Neuronal stem cell (in vitro differentiated cells): ENCODE results near the gene ZFHX3.

Source experiments
- DNase-seq: peaks from one replicate; pipeline ENCODE4 v3.0.0-alpha.2; 2013; ENCODE audit warnings: low spot score
- H2AFZ ChIP-seq: one replicate; pipeline ENCODE4 v1.6.1; 2013; ENCODE audit warnings: mild to moderate bottlenecking, low read length, inconsistent platforms
- H2AK5ac ChIP-seq: 2 replicates; pipeline ENCODE4 v1.6.1; 2013; ENCODE audit warnings: low read depth, mild to moderate bottlenecking, inconsistent platforms, low read length, moderate library complexity, mixed read lengths
- H2BK120ac ChIP-seq: 2 replicates; pipeline ENCODE4 v1.6.1; 2013; ENCODE audit warnings: low read depth, mild to moderate bottlenecking, inconsistent platforms, low read length, moderate library complexity, mixed read lengths
- H2BK12ac ChIP-seq: one replicate; pipeline ENCODE4 v1.6.1; 2013; ENCODE audit warnings: low read length, inconsistent platforms
- H2BK15ac ChIP-seq: 2 replicates; pipeline ENCODE4 v1.6.1; 2013; ENCODE audit warnings: mild to moderate bottlenecking, low read length, inconsistent platforms, mixed read lengths
- H2BK5ac ChIP-seq: one replicate; pipeline ENCODE4 v1.6.1; 2013; ENCODE audit warnings: inconsistent platforms, mild to moderate bottlenecking, low read length, moderate library complexity
- H3K14ac ChIP-seq: one replicate; pipeline ENCODE4 v1.6.1; 2013; ENCODE audit warnings: low read length, inconsistent platforms
- H3K18ac ChIP-seq: 2 replicates; pipeline ENCODE4 v1.6.1; 2013; ENCODE audit warnings: low read length, inconsistent platforms
- H3K23ac ChIP-seq: 2 replicates; pipeline ENCODE4 v1.6.1; 2013; ENCODE audit warnings: low read depth, mild to moderate bottlenecking, mixed read lengths, low read length, inconsistent platforms; ENCODE audit not compliant: poor library complexity
- H3K27ac ChIP-seq: replicated peaks from 3 replicates; pipeline ENCODE4 v1.5.1; 2013; ENCODE audit warnings: low read length, inconsistent platforms
- H3K27me3 ChIP-seq, 3 experiments: 2 replicates each; pipeline ENCODE4 v1.6.1; 2013; ENCODE audit warnings: low read length in 3 of 3, mild to moderate bottlenecking in 2 of 3, inconsistent platforms in 1 of 3, low read depth in 1 of 3, mixed read lengths in 1 of 3, moderate library complexity in 1 of 3; ENCODE audit not compliant: control insufficient read depth in 3 of 3, insufficient read depth in 3 of 3
- H3K36me3 ChIP-seq, 2 donors: replicated peaks in 1 of 2; 2 replicates each; pipeline ENCODE4 v1.6.1; 2013; ENCODE audit warnings: low read length in 2 of 2; ENCODE audit not compliant: control insufficient read depth in 2 of 2, insufficient read depth in 2 of 2
- H3K4ac ChIP-seq: 2 replicates; pipeline ENCODE4 v1.6.1; 2013; ENCODE audit warnings: inconsistent platforms, mild to moderate bottlenecking, low read length, moderate library complexity
- H3K4me1 ChIP-seq, 2 donors: 1 replicate in 1 of 2; 2 replicates in 1 of 2; pipeline ENCODE4 v1.6.1; 2013; ENCODE audit warnings: low read length in 2 of 2, low read depth in 1 of 2; ENCODE audit not compliant: control insufficient read depth in 2 of 2, insufficient read depth in 1 of 2
- H3K4me2 ChIP-seq: one replicate; pipeline ENCODE4 v1.6.1; 2013; ENCODE audit warnings: mild to moderate bottlenecking, low read length, inconsistent platforms; ENCODE audit not compliant: insufficient read depth, poor library complexity, severe bottlenecking
- H3K4me3 ChIP-seq, 2 donors: 2 replicates each; pipeline ENCODE4 v1.5.1; 2013; ENCODE audit warnings: low read length in 2 of 2, mild to moderate bottlenecking in 2 of 2, inconsistent platforms in 1 of 2, moderate library complexity in 1 of 2
- H3K79me1 ChIP-seq: one replicate; pipeline ENCODE4 v1.6.1; 2013; ENCODE audit warnings: low read depth, mild to moderate bottlenecking, inconsistent platforms, low read length, moderate library complexity
- H3K9ac ChIP-seq: one replicate; pipeline ENCODE4 v1.6.1; 2013; ENCODE audit warnings: mild to moderate bottlenecking, low read depth, low read length, inconsistent platforms; ENCODE audit not compliant: poor library complexity
- H3K9me3 ChIP-seq, 2 donors: replicated peaks in 1 of 2; 2 replicates each; pipeline versions ENCODE3 to v1.6.1; 2013; ENCODE audit warnings: low read length in 2 of 2, mild to moderate bottlenecking in 2 of 2, inconsistent platforms in 1 of 2, low read depth in 1 of 2, mixed read lengths in 1 of 2, moderate library complexity in 1 of 2; ENCODE audit not compliant: control insufficient read depth in 2 of 2, insufficient read depth in 1 of 2
- H4K8ac ChIP-seq: one replicate; pipeline ENCODE4 v1.6.1; 2013; ENCODE audit warnings: low read depth, mild to moderate bottlenecking, inconsistent platforms, low read length, moderate library complexity
- H4K91ac ChIP-seq: one replicate; pipeline ENCODE4 v1.6.1; 2013; ENCODE audit warnings: low read length, low read depth, mild to moderate bottlenecking, inconsistent platforms; ENCODE audit not compliant: poor library complexity
- WGBS, 2 donors: extraction: QIAGEN DNeasy Blood & Tissue Kit; methylation state at CpG; one replicate each; pipeline ENCODE4 v1.1.7; 2013; ENCODE audit warnings: missing lambda C conversion rate in 2 of 2, mixed read lengths in 1 of 2; ENCODE audit not compliant: insufficient read length in 2 of 2, insufficient replicate concordance in 1 of 2; ENCODE audit errors: extremely low coverage in 2 of 2; 5-methylcytosine and 5-hydroxymethylcytosine counted together

The ZFHX3 gene

GRCh38 chr16:72785171-72785570 lies 262.8 kb downstream of the ZFHX3 start:
- Histone ChIP-seq H3K4me1 (peaks cover 5 to 14% of the 10 kb centered on the region in 2 donors), H3K18ac (no peak overlapping the region), H4K8ac (no peak overlapping the region), H3K9me3 (peaks cover 0 to 6% of the 10 kb centered on the region in 2 donors), H2BK15ac (no peak overlapping the region), H3K79me1 (no peaks in the 10 kb centered on the region), H3K4ac (no peak overlapping the region), H3K4me3 (no peak overlapping the region), H3K23ac (no peak overlapping the region), H2BK12ac (no peak overlapping the region), H3K9ac (no peak overlapping the region), H2BK5ac (no peak overlapping the region), H2AFZ (no peak overlapping the region), H4K91ac (no peak overlapping the region), H3K27me3 (no peaks in the 10 kb centered on the region), H2BK120ac (no peak overlapping the region), H3K4me2 (no peak overlapping the region), H2AK5ac (no peak overlapping the region), H3K14ac (no peak overlapping the region), H3K27ac (no peak overlapping the region), H3K36me3 (peaks cover 2 to 83% of the 10 kb centered on the region in 2 donors)
- no peak for DNase-seq
- no CpG with 5 or more reads among the region's 2 CpGs for WGBS, 2 donors

- no CpG with 5 or more reads among the region's 4 CpGs for WGBS, 2 donors
- Histone ChIP-seq H3K36me3 (peaks cover 0 to 69% of the 10 kb centered on the region in 2 donors), H2BK120ac (no peak overlapping the region), H3K27ac (no peak overlapping the region), H3K14ac (no peak overlapping the region), H3K18ac (no peak overlapping the region), H4K8ac (no peak overlapping the region), H3K4ac (no peak overlapping the region), H3K9me3 (peaks cover 0 to 3% of the 10 kb centered on the region in 2 donors), H3K23ac (no peak overlapping the region), H3K4me3 (no peak overlapping the region), H3K79me1 (no peaks in the 10 kb centered on the region), H3K27me3 (no peaks in the 10 kb centered on the region), H2BK5ac (no peak overlapping the region), H3K4me2 (no peak overlapping the region), H2AFZ (no peak overlapping the region), H2AK5ac (no peak overlapping the region), H2BK12ac (no peak overlapping the region), H3K4me1 (peaks cover 5 to 12% of the 10 kb centered on the region in 2 donors), H4K91ac (no peak overlapping the region), H3K9ac (no peak overlapping the region), H2BK15ac (no peak overlapping the region)
- no peak for DNase-seq
Measured at GRCh38 chr16:72783716-72784318, 264.1 kb downstream of the ZFHX3 start.

GRCh38 chr16:72769876-72770275 lies 278.1 kb downstream of the ZFHX3 start:
- H2AFZ ChIP-seq = no peak overlapping the region
- H4K8ac ChIP-seq = no peak overlapping the region
- H2AK5ac ChIP-seq = no peak overlapping the region
- no peak overlapping the region for H2BK5ac ChIP-seq
- H2BK12ac ChIP-seq = no peak overlapping the region
- H3K79me1 ChIP-seq = no peaks in the 10 kb centered on the region
- H2BK15ac ChIP-seq = no peak overlapping the region
- no peak overlapping the region for H3K9ac ChIP-seq
- WGBS, 2 donors = no CpG with 5 or more reads among the region's 1 CpG
- H3K36me3 ChIP-seq = no peaks in the 10 kb centered on the region
- H3K4me2 ChIP-seq = no peak overlapping the region
- H3K4me1 ChIP-seq = peaks cover 2 to 4% of the 10 kb centered on the region in 2 donors
- H3K4me3 ChIP-seq = no peak overlapping the region
- no peak overlapping the region for H3K14ac ChIP-seq
- H3K27me3 ChIP-seq = no peaks in the 10 kb centered on the region
- H2BK120ac ChIP-seq = no peak overlapping the region
- no peak overlapping the region for H3K4ac ChIP-seq
- no peak overlapping the region for H4K91ac ChIP-seq
- no peak overlapping the region for H3K18ac ChIP-seq
- no peak for DNase-seq
- H3K23ac ChIP-seq = no peak overlapping the region
- no peak overlapping the region for H3K27ac ChIP-seq
- peaks cover 0 to 3% of the 10 kb centered on the region in 2 donors for H3K9me3 ChIP-seq

GRCh38 chr16:72768591-72768990 lies 279.3 kb downstream of the ZFHX3 start:
- no peak overlapping the region for H4K91ac ChIP-seq
- no peak overlapping the region for H3K27ac ChIP-seq
- no CpG with 5 or more reads among the region's 5 CpGs for WGBS, 2 donors
- DNase-seq = no peak
- peaks cover 0 to 3% of the 10 kb centered on the region in 2 donors for H3K9me3 ChIP-seq
- no peak overlapping the region for H2AFZ ChIP-seq
- no peak overlapping the region for H3K4ac ChIP-seq
- H4K8ac ChIP-seq = no peak overlapping the region
- no peak overlapping the region for H3K14ac ChIP-seq
- H3K4me3 ChIP-seq = no peak overlapping the region
- H3K27me3 ChIP-seq = no peaks in the 10 kb centered on the region
- H2BK15ac ChIP-seq = no peak overlapping the region
- H3K9ac ChIP-seq = no peak overlapping the region
- H3K18ac ChIP-seq = no peak overlapping the region
- no peak overlapping the region for H3K23ac ChIP-seq
- no peak overlapping the region for H2BK12ac ChIP-seq
- H2BK5ac ChIP-seq = no peak overlapping the region
- H3K36me3 ChIP-seq = no peaks in the 10 kb centered on the region
- no peak overlapping the region for H3K4me2 ChIP-seq
- no peak overlapping the region for H2BK120ac ChIP-seq
- H3K79me1 ChIP-seq = no peaks in the 10 kb centered on the region
- H2AK5ac ChIP-seq = no peak overlapping the region
- peaks cover 6 to 14% of the 10 kb centered on the region in 2 donors for H3K4me1 ChIP-seq
